ENCODE measurements around the gene ART4.

ART4 gene

DNA sequence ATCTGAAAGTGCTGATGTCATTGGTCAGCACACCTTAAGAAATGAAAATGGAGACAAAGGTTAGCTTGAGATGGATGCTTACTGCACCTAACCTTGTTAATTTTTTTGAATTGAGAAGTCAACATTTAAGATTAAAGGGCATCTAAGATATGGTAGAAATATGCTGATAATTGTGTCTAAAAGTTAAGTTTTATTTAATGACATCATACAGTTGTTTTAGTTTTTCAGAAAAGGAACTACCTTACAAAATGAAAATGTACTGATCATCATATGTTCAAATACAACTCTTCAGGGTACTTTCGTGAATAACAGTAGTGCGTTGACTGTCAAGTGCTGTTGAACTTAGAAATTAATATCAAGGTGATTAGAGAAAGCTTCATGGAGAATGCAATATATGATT is 31.8 kb downstream of the ART4 start:
- DNase-seq (ENCODE audit: low read depth in 2 of 2, low spot score in 1 of 2) = no peak

DNA sequence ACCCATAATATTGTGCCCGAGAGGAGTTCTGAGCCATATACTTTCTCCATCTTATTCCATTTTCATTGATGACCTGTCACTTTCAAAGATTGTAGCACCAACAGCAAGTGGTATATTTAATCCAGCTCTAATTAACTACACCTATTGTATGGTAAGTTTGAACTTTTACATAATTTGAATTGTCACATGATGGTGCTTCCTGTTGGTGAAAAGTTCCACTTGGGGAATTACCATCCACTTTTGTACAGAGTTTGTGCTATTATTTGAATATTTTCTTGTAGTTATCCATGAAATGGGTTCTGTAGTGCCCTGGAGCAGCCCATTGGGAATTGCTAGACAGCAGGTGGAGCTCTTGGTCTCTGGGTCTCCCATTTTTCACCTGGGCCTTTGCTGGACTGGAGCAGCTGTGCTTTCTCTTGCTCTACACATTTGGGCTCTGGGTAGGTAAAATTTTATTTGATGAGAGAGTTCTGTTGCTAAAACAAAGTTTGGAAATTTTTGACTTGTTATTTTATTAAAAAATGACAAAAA is 32.3 kb downstream of the ART4 start:
- DNase-seq (ENCODE audit: low read depth in 2 of 2, low spot score in 1 of 2) = no peak

DNA sequence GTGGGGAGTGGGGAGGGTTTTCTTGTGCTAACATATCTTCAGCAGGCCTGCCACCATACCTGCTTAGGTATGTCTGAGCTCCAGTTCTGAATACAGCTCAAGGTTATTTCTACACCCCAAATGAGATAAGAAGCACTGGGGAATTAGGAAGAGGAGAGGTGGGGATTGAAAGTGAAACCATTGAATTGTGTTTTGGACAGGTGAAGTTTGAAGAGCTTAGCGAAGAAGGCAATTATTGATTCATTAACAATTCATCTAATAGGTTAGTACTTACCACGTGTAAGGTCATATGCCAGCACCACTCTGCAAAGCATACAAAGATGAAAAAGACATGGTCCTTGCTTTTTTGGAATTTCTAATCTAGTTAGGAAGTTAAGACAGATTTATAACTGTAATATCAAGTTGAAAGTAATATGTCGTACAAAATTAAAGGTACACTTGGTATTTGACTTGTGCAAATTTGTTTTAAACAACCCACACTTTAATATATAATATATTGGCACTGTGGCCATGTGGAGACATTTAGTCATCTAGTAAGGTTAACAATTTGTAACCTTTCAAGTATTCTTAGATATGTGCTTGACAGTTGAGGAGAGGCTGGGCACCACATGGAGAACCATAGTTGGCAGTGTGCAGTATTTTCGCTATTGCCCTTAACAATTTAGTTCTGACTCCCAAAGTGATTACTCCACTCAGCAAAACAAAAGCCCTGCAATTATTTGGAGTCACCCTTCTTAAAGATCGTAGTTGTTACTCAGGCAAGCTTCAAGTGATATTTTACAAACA is 33.0 kb downstream of the ART4 start:
- no peak for DNase-seq (ENCODE audit: low read depth in 2 of 2, low spot score in 1 of 2)

DNA sequence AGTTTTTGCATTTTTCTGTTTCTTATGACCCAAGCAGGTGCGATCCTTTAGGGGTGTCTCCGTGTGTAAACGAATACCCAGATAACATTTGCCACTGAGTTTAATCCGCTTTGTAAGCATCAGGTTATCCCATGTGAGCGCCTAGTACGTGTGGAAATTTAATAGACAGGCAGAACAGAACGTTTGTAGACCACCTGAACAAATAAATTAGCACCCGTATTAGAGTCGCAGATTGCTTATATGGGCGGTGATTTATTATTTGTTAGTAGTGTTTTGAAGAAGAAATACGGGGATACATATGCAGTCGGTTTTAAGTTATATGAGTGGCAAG is 39.5 kb downstream of the ART4 start:
- DNase-seq (ENCODE audit: low read depth in 2 of 2, low spot score in 1 of 2) = no peak

GRCh38 chr12:14803011-14803829 is 40.1 kb downstream of the ART4 start, which contains the start of the genes C12orf60 and WBP11:
Gene C12orf60, plus strand, starts transcription at chr12:14803670. Its CDS starts 19,266 bp downstream, at chr12:14822936.
Gene WBP11, minus strand, starts transcription at chr12:14803478. Its CDS starts 2,095 bp downstream, at chr12:14801383.
- DNase-seq (ENCODE audit: low read depth in 2 of 2, low spot score in 1 of 2) = peak; percentile 73

DNA sequence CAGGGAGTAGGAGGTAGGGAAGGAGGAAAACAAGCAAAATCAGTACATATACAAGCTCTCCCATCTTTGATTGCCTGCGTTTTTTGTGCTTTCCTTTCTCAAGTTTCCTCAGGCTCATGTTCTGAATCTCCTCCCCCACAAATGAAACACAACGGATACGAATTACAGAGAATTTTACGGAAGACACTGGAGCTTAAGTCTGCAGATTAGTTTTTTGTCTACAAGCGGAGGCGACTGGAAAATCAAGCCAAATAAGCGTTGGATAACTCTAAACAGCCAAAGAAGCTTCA is 40.7 kb downstream of the ART4 start:
- DNase-seq (ENCODE audit: low read depth in 2 of 2, low spot score in 1 of 2) = no peak

DNA sequence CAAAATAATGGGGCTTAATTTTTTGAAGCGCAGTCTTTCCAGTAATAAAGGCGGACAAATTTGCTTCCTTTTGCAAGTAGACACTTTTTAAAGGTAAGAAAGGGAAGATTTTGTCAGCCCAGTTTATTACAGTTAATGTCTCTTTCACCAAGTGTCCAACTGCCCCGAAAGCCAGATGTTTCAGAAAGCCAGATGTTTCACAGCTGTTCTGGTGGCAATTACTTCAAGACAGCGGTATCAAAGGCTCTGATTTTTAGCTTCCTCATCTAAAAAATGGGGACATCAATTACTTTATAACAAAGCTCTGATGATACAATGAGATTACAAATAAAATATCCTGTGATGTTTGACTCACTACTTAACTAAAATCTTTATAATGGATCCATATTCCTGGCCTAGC is 41.1 kb downstream of the ART4 start:
- no peak for DNase-seq (ENCODE audit: low read depth in 2 of 2, low spot score in 1 of 2)

DNA sequence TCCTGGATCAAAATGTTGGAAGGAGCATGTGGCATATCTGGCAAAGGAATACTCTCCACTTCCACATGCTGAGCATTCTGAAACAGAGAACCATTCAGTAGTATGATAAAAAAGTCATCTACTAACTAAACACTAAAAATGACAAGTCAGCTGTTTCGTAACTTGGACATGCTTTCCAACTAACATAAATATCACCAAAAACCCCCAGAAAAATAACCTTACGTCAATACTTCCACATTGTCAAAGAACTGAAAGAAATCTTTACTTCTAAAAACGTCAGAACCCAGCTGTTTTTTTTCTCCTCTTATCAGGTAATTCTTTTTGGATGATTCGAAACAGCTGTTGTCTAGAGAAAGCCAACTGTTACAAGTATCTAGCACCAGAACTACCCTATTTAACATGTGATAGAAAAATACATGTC is 48.3 kb downstream of the ART4 start:
- no peak for DNase-seq (ENCODE audit: low read depth in 2 of 2, low spot score in 1 of 2)

DNA sequence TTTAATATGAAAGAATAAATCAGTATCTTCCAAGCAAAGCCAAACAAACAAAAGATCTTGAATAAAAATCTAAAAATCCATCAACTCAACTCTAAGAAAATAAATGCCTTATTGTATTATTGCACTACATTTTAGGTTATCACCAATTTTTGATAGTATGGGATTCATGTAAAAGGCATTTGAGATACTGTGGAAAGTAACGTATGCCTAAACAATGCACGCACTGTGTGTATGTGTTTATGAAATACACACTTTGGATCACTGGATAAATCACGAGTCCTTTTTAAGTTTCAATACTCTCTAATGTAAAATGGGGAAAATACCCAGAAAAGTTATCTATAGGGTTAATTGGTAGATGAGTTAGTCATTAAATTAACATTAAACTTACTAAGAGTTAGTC is 57.8 kb downstream of the ART4 start:
- DNase-seq (ENCODE audit: low read depth in 2 of 2, low spot score in 1 of 2) = no peak

DNA sequence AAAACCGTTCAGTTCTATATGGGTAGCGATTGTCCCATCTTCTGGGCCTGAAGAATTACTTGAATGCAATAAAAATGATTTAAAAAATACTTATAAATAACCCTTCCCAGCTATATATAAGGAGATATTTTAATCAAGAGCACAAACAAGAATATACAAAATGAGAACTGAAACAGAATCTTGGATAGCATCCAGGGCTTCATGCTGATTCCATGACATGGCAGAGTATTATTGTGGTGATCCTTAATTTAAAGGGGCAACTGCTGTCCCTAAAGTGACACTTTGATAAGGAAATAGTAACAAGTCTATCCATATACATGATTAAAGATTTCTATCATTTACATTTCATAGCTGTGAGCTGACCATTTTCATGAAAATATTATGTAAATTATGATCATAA is 58.9 kb downstream of the ART4 start:
- no peak for DNase-seq (ENCODE audit: low read depth in 2 of 2, low spot score in 1 of 2)

- DNase-seq (ENCODE audit: low read depth in 2 of 2, low spot score in 1 of 2) = no peak
These were observed 60.6 kb downstream of the ART4 start for GRCh38 chr12:14782756-14783155.

GRCh38 chr12:14781563-14781962 is 61.8 kb downstream of the ART4 start:
- no peak for DNase-seq (ENCODE audit: low read depth in 2 of 2, low spot score in 1 of 2)

DNA sequence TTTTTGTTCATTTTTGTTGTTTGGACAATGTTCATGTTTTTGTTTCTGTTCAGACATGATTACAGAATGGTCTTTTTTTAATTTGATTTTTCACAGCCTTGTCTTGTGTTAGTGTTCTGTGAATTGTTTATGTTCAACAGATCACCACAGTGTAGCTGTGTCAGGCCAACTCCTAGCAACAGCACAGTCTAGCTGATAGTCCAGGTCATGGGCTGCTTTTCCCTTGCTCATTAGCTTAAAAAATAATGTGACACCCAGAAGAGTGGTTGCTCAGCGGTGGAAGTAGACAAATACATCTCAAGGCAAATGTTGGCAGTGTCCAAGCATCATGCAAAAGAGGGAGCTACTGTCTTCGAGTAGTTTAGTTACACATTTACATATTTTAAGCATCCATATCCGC is 62.5 kb downstream of the ART4 start:
- no peak for DNase-seq (ENCODE audit: low read depth in 2 of 2, low spot score in 1 of 2)

- DNase-seq (ENCODE audit: low read depth in 2 of 2, low spot score in 1 of 2) = no peak
These were observed 63.5 kb downstream of the ART4 start for GRCh38 chr12:14779834-14780233.

DNA sequence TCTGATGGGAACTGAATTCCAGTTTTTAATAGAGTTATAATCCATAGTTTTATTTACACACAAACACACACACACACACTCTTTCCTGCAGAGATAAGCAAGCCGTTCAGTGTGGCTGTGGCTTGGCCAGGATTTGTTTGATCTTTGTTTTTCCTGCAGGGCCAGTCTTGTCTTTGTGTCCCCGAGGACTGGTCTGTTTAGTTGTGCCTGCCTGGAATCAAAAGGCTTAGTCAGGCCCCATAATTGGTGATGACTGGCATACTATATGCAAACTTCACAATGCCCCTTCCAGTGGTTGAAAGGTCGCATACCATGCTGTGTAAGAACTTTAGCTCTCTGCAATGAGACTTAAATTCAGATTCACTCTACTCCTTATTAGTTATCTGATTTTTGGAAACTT is 66.1 kb downstream of the ART4 start:
- DNase-seq (ENCODE audit: low read depth in 2 of 2, low spot score in 1 of 2) = no peak

DNA sequence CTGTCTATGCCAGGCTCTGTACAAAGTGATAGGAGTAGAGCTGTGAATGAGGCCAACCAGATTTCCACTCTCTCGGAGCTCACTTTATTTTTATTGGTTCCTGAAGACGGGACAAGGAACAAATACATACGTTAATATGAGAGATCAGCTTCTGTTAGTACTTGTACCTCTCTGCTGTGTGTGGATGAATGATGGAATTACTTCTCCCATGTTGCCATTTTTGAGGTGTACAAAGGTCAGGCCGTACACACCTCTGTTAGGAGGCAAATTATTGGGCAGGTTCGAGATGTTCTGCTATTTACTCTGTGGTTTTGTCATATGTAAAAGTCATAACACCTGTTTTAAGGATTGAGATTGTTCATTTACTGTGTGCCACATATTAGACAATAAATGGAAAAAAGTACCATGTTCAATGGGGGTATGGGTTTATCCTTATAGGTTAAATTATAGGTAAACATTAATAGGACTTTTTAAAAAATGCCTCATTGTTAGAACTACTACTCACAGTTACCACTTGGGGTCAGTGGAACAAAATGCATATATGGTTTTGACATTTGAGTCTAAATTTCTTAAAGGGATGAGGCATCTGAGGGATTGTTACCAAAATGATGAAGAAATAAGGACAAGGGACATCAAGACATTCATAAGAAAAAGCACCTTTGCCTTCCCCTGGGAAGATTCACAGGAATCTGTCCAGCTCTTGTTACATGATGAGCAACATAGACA is 66.9 kb downstream of the ART4 start:
- DNase-seq (ENCODE audit: low read depth in 2 of 2, low spot score in 1 of 2) = no peak

- DNase-seq (ENCODE audit: low read depth in 2 of 2, low spot score in 1 of 2) = no peak
These were observed 67.7 kb downstream of the ART4 start for GRCh38 chr12:14775636-14775980.
